Activated T-cell treated with anti-CD3 and anti-CD28 coated beads, Interleukin-2, amount 50 U/mL, for 72 hours (primary cell): Measurements from ENCODE around the gene MMP21. TPM values are rescaled to one million over a fixed set of nuclear protein-coding genes. Genes with fewer than 3 reads are reported as not detected.

ENCODE experiments used
- ATAC-seq, 2 donors: fragments of 150-1000 bp; cut with Tn5 transposase; replicated peaks in 1 of 2; 2 replicates each; pipeline ENCODE4 v1.10.0; 2021; ENCODE audit warnings: moderate library complexity in 2 of 2, mild to moderate bottlenecking in 1 of 2
- DNase-seq, 2 donors: peaks; one replicate each; pipeline ENCODE4 v3.0.0; 2021 to 2022; ENCODE audit warnings: mixed read lengths in 1 of 2
- H3K27ac Mint-ChIP-seq: one replicate; pipeline ENCODE4 v1.8.0; 2022; ENCODE audit warnings: mild to moderate bottlenecking, moderate library complexity, mixed read lengths
- H3K27me3 Mint-ChIP-seq: one replicate; pipeline ENCODE4 v1.8.0; 2022; ENCODE audit warnings: low read depth, mixed read lengths
- H3K36me3 Mint-ChIP-seq, 2 donors: one replicate each; pipeline ENCODE4 v1.8.0; 2022; ENCODE audit warnings: mixed read lengths in 2 of 2, mild to moderate bottlenecking in 1 of 2; ENCODE audit not compliant: insufficient read depth in 2 of 2
- H3K4me1 Mint-ChIP-seq: one replicate; pipeline ENCODE4 v1.8.0; 2022; ENCODE audit warnings: low read depth, mixed read lengths
- H3K4me3 Mint-ChIP-seq, 2 donors: one replicate each; pipeline ENCODE4 v1.8.0; 2022; ENCODE audit warnings: mild to moderate bottlenecking in 2 of 2, mixed read lengths in 2 of 2, moderate library complexity in 2 of 2
- H3K9me3 Mint-ChIP-seq, 2 donors: one replicate each; pipeline ENCODE4 v1.8.0; 2022; ENCODE audit warnings: mixed read lengths in 2 of 2
- total RNA-seq, 2 donors: library from RNA; stranded (reverse); gene quantifications; one replicate each; pipeline ENCODE4 v1.2.3, GENCODE V29; 2022

Gene MMP21
- total RNA-seq: not detected

GRCh38 chr10:125775491-125776106 lies at the start of gene MMP21:
Gene MMP21, minus strand, starts transcription at chr10:125775821. Its CDS starts 0 bp downstream, at chr10:125775821.
- Mint-ChIP-seq H3K9me3 (no peaks in the 10 kb centered on the region), H3K4me3 (no peak within 1 kb of the TSS), H3K27me3 (peaks cover 15% of the 10 kb centered on the region), H3K36me3 (no peaks in the 10 kb centered on the region), H3K4me1 (no peaks in the 10 kb centered on the region), H3K27ac (no peak within 1 kb of the TSS)
- no peak for DNase-seq
- ATAC-seq: no peak

- peaks cover 33% of the 10 kb centered on the region for H3K4me1 Mint-ChIP-seq
Measured at GRCh38 chr10:125824736-125825135, 49.1 kb upstream of the MMP21 start.

GRCh38 chr10:125823663-125824251 lies 48.1 kb upstream of the MMP21 start:
- no peak for ATAC-seq
- H3K4me1 Mint-ChIP-seq: peaks cover 33% of the 10 kb centered on the region
- H3K36me3 Mint-ChIP-seq: peaks cover 5 to 18% of the 10 kb centered on the region in 2 donors
- no peaks in the 10 kb centered on the region for H3K27me3 Mint-ChIP-seq
- no peak overlapping the region for H3K27ac Mint-ChIP-seq
- no peak overlapping the region for H3K4me3 Mint-ChIP-seq
- DNase-seq: peak; percentile 16 to 25
- no peaks in the 10 kb centered on the region for H3K9me3 Mint-ChIP-seq

More at GRCh38 chr10:125824736-125825135, 49.1 kb upstream of the MMP21 start:
- Mint-ChIP-seq H3K27ac (no peak overlapping the region), H3K36me3 (peaks cover 5 to 25% of the 10 kb centered on the region in 2 donors), H3K4me3 (no peak overlapping the region), H3K27me3 (no peaks in the 10 kb centered on the region), H3K9me3 (no peaks in the 10 kb centered on the region)
- ATAC-seq (no peak), DNase-seq (no peak)

GRCh38 chr10:125822878-125823662 lies 47.4 kb upstream of the MMP21 start, which contains the start of the genes BCCIP and UROS:
Gene BCCIP, plus strand, starts transcription at chr10:125823546. Its CDS starts 12 bp downstream, at chr10:125823558.
Gene UROS, minus strand, starts transcription at chr10:125823258. Its CDS starts 6,759 bp downstream, at chr10:125816499.
- ATAC-seq (peak; percentile 86 to 89), DNase-seq (peak; percentile 90 to 93)
- H3K9me3 Mint-ChIP-seq: no peaks in the 10 kb centered on the region
- no peaks in the 10 kb centered on the region for H3K27me3 Mint-ChIP-seq
- peaks cover 27% of the 10 kb centered on the region for H3K4me1 Mint-ChIP-seq
- peak within 1 kb of the TSS; percentile 48 for H3K27ac Mint-ChIP-seq
- peaks cover 2 to 14% of the 10 kb centered on the region in 2 donors for H3K36me3 Mint-ChIP-seq
- no peak within 1 kb of the TSS for H3K4me3 Mint-ChIP-seq

GRCh38 chr10:125820701-125821100 lies 45.1 kb upstream of the MMP21 start:
- Mint-ChIP-seq H3K36me3 (peaks cover 0 to 2% of the 10 kb centered on the region in 2 donors), H3K27ac (peak overlapping the region; percentile 79), H3K9me3 (no peaks in the 10 kb centered on the region), H3K4me1 (peaks cover 16% of the 10 kb centered on the region), H3K27me3 (no peaks in the 10 kb centered on the region), H3K4me3 (peak overlapping the region in 1 of 2 donors; percentile 67)
- ATAC-seq (no peak), DNase-seq (no peak)

- H3K36me3 Mint-ChIP-seq: peaks cover 0 to 2% of the 10 kb centered on the region in 2 donors
Measured at GRCh38 chr10:125817337-125817946, 41.8 kb upstream of the MMP21 start.

GRCh38 chr10:125816548-125816947 lies 40.9 kb upstream of the MMP21 start:
- Mint-ChIP-seq H3K4me3 (no peak overlapping the region), H3K27ac (no peak overlapping the region), H3K4me1 (peaks cover 7% of the 10 kb centered on the region), H3K27me3 (no peaks in the 10 kb centered on the region), H3K36me3 (peaks cover 0 to 2% of the 10 kb centered on the region in 2 donors), H3K9me3 (no peaks in the 10 kb centered on the region)
- ATAC-seq (no peak), DNase-seq (no peak)

More at GRCh38 chr10:125817337-125817946, 41.8 kb upstream of the MMP21 start:
- H3K4me3 Mint-ChIP-seq: no peak overlapping the region
- peaks cover 16% of the 10 kb centered on the region for H3K4me1 Mint-ChIP-seq
- no peak for ATAC-seq
- H3K9me3 Mint-ChIP-seq: no peaks in the 10 kb centered on the region
- DNase-seq: no peak
- no peaks in the 10 kb centered on the region for H3K27me3 Mint-ChIP-seq
- no peak overlapping the region for H3K27ac Mint-ChIP-seq

GRCh38 chr10:125815764-125816163 lies 40.1 kb upstream of the MMP21 start:
- H3K36me3 Mint-ChIP-seq: peaks cover 0 to 4% of the 10 kb centered on the region in 2 donors
- H3K4me1 Mint-ChIP-seq: no peaks in the 10 kb centered on the region
- no peak overlapping the region for H3K27ac Mint-ChIP-seq
- DNase-seq (no peak), ATAC-seq (no peak)
- no peak overlapping the region for H3K4me3 Mint-ChIP-seq
- no peaks in the 10 kb centered on the region for H3K27me3 Mint-ChIP-seq
- no peaks in the 10 kb centered on the region for H3K9me3 Mint-ChIP-seq

- ATAC-seq: no peak
- Mint-ChIP-seq H3K27me3 (no peaks in the 10 kb centered on the region), H3K4me3 (no peak overlapping the region), H3K27ac (no peak overlapping the region), H3K4me1 (no peaks in the 10 kb centered on the region), H3K9me3 (no peaks in the 10 kb centered on the region), H3K36me3 (peaks cover 1 to 5% of the 10 kb centered on the region in 2 donors)
- DNase-seq: no peak
Measured at GRCh38 chr10:125812128-125812750, 36.6 kb upstream of the MMP21 start.

- H3K27me3 Mint-ChIP-seq: no peaks in the 10 kb centered on the region
- H3K27ac Mint-ChIP-seq: no peak overlapping the region
- no peak for ATAC-seq
- no peaks in the 10 kb centered on the region for H3K9me3 Mint-ChIP-seq
- peaks cover 1 to 5% of the 10 kb centered on the region in 2 donors for H3K36me3 Mint-ChIP-seq
- H3K4me3 Mint-ChIP-seq: no peak overlapping the region
- no peaks in the 10 kb centered on the region for H3K4me1 Mint-ChIP-seq
- DNase-seq: no peak
Measured at GRCh38 chr10:125811251-125811650, 35.6 kb upstream of the MMP21 start.

GRCh38 chr10:125808047-125808446 lies 32.4 kb upstream of the MMP21 start:
- H3K36me3 Mint-ChIP-seq: peaks cover 1 to 6% of the 10 kb centered on the region in 2 donors
- ATAC-seq (no peak), DNase-seq (no peak)
- no peaks in the 10 kb centered on the region for H3K9me3 Mint-ChIP-seq
- H3K4me3 Mint-ChIP-seq: no peak overlapping the region
- peak overlapping the region; percentile 13 for H3K27ac Mint-ChIP-seq
- peaks cover under 1% of the 10 kb centered on the region for H3K4me1 Mint-ChIP-seq
- no peaks in the 10 kb centered on the region for H3K27me3 Mint-ChIP-seq

GRCh38 chr10:125802739-125803138 lies 27.1 kb upstream of the MMP21 start:
- peaks cover 6% of the 10 kb centered on the region for H3K4me1 Mint-ChIP-seq
- H3K36me3 Mint-ChIP-seq: peaks cover 0 to 2% of the 10 kb centered on the region in 2 donors
- no peak overlapping the region for H3K4me3 Mint-ChIP-seq
- no peak overlapping the region for H3K27ac Mint-ChIP-seq
- ATAC-seq (no peak), DNase-seq (no peak)
- H3K27me3 Mint-ChIP-seq: no peaks in the 10 kb centered on the region
- no peaks in the 10 kb centered on the region for H3K9me3 Mint-ChIP-seq
